Femur (tissue), 1 donor: ENCODE measurements around the gene PPP1R17.

Experiments
- DNase-seq: peaks from one replicate; pipeline ENCODE4 v3.0.0-alpha.2; 2017

Gene PPP1R17

DNA sequence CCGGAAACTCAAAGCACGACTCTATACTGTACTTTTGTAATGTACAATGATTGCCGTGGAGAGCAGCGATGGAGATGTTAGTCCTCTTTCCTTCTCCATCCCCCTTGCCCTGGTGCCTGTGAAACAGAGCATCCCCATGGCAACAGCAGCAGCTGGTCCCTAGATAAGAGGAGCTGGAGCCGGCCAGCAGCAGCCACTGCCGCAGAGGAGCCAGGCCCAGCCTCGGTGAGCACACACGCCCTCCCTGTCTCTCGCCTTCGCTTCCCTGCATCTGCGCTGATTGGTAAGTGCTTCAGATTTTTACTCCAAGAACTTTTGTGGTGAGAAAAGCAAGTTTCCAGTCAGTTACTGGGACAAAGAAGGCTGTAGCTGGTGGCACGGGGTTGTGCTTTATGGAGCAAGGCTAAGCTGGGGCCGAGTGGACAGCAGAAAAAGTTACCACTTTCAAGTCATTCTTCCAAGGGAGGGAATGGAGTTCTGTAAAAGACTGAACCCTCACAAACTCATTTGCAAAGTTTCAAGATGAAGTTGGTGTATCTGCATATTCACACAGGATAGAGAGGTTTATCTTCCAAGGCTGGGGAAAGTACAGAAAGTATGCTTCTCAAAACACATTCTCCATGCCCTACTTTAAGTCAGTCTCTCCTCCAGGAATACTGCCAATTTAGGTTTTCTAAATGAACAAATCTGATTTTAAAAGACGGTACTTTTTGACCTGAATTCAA, at the start of gene PPP1R17:
Gene PPP1R17, plus strand, starts transcription at position 192 of the 725 bp plus-strand sequence. CDS start 5,227 bp downstream, outside the sequence.
- DNase-seq, result no peak

GRCh38 chr7:31640381-31640780, 46.6 kb upstream of the PPP1R17 start:
- DNase-seq, result no peak

- no peak for DNase-seq
Measured at GRCh38 chr7:31642681-31643115, 44.3 kb upstream of the PPP1R17 start.

GRCh38 chr7:31646942-31647341, 40.1 kb upstream of the PPP1R17 start:
- DNase-seq, result no peak

DNA sequence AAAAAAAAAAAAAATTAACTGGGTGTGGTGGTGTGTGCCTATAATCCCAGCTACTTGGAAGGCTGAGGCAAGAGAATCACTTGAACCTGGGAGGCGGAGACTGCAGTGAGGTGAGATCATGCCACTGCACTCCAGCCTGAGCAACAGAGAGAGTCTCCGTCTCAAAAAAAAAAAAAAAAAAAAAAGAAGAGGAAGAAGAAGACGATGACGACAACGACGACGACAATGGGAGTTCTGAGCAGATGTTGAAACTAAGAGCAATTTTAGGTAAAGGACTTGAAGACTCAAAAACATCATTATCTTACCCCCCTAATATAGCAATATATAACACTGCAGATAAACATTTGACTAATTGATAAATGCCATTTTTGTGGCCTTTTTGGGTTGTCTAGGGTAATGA, 39.5 kb upstream of the PPP1R17 start:
- no peak for DNase-seq

DNA sequence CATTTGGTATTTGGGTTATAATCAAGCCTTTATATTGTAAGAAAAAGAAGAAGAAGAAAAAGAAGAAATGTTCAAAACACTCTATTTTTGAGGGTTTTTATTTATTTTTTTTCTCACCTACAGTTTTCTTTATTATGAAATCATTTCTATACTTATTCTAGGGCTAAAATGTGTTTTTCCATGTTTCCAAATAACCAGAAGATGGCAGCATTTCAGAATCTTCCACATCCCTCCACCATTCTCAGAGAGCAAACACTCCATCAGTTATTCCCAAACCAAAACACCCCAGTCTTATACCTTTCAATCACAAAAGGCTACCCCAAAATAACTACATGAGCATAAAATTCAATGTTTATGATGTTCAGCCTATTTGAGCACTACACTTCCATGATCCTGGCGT, 38.7 kb upstream of the PPP1R17 start:
- DNase-seq, result no peak

DNA sequence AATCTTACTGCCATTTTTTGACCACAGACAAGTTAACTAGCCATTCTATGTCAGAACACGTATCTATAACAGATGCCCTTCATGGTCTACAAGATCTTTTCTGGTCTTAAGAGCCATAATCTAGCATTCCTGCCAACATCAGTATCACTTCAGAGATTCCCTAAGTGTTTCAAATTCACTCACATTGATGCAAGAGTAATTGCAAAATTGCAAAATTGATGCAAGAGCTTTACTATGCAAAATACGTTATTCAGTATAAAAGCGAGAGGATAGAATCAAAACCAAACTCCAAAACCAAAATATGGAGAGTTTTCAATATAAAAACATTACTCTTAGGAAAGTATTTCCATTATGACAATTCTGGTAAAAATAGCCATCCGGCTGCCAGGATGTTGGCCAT, 38.1 kb upstream of the PPP1R17 start:
- DNase-seq, result no peak

DNA sequence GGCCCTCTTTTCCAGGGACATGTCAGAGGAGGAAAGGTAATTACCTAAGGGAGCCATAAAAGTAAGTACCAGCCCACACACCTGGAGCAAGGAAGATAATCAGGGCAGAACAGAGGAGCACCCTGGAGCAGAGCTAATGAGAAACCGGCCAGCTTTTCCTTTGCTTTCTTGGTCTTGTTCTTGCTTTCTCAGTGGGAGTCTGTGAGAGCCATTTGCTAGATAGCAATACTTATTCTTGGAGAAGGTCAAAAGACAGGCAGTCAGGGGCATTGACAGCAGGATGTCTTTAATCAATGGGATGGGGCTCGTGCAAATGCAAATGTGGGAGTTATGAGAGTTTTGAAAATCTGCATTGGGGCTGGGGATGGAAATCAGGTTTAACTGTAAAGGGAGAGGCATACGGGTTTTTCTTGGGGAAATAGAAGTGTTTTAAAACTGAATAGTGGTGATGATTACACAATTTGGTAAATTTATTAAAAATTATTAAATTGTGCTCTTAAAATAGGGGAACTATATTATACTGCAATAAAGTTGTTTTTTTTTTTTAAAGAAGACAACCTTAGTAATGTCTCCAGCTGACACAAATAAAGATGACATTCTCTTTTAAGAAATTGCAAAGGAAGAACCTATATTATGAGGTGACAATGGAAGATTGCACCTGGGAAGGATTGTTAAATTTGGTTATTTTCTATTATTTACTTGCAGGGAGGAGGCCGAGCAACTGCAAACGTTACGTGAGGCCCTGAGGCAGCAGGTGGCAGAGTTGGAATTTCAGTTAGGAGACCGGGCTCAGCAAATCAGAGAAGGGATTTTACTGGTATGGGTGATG, 35.6 kb upstream of the PPP1R17 start:
- no peak for DNase-seq

DNA sequence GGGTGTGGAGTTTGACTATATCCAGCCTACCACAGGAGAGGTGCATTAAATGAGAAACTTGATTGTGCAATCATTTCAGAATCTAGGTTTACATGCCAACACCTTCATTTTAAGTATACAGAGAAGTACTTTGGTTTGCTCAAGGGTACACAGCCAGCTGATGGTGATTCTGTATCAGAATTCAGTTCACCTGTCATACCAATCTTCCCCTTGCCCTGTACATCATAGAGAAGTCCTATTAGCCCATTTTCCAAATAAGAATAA, 35.0 kb upstream of the PPP1R17 start:
- no peak for DNase-seq

DNA sequence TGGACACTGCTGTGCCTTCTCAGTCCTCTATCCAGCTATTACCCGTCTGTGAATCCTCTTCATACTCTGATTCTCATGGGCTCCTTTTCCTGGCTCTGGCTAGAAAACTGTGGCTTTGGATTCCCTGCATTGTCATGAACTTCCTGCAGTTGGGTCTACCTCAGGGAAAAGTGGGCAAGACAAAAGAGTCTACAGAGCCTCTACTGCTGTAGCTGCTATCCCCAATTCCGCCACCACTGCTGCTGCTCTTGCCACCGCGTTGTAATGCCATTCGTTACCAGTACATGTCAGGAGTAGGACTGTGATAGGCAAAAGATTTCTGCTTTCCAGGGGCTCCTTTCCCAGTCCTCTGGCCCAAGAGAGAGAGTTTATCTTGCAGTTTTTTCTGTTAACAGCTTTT, 23.9 kb upstream of the PPP1R17 start:
- DNase-seq, result no peak

GRCh38 chr7:31664890-31665289, 22.1 kb upstream of the PPP1R17 start:
- DNase-seq, result no peak

DNA sequence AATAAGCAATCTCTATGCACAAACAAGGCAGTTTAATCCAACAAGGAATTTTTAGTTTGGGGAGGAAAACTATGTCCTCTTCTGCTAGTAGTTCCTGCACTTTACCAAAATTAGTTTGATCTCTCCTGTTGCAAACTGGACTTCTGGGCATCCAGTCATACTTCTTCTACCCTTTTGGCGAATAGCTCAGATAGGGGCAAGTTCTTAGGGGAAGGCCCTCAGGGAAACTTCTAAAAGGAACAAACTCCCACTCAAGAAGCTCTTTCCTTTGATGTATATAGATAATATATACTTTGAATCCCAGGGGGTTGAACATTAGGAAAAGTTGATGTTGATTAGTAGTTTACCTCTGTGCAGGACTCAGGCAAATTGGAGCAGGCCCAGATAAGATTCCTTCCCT, 21.5 kb upstream of the PPP1R17 start:
- DNase-seq, result no peak

DNA sequence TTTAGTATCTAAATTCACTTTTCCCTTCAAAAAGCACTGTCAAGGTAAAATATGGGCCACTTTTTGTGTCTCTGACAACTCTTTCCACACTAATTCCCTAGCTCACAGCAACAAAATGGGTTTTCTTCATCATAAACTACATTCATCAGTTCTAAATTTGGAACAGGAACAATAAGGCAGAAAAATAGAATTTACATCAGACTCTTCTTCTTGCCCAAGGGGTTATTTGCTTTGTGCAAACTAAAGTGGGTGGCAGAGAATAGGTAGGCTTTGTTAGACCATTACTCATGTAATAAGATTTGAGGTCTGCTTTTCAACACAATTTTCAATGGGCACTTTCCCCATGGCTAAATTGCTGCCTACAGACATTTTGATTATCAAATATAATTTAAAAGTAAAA, 17.6 kb upstream of the PPP1R17 start:
- no peak for DNase-seq

DNA sequence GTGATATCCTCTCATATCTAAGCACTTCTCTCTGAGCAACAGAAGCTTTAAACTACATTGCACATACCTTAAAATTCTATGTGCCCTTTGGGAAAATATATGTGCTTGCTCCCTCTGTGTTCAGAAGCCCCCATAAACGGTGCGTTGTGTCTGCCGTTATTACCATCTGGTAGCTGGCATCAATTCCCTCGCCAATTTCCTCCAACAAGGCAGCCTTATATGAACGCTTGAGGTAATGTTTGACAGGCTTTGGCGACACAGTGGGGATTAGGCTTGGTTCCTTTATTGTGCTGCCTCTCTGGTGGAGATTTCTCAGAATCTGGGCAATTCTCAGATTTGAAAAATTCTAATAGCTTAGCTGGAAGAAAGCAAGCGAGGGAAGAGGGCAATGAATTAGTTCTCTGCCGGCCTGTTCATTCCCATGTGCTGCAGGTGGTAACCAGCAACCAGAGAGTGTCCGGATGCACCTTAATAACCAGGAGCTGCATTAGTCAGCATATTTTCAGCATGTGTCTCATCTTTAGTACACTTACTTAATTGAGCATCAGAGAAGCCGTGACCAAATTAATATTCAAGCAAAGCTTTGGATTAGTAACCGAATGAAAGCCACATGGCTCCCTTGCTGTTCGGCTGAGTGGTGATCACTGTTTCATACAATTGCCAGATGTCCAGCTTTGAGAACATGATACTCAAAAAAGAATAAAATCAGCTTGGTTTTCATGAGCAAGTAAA, 7.3 kb upstream of the PPP1R17 start:
- DNase-seq, result no peak

DNA sequence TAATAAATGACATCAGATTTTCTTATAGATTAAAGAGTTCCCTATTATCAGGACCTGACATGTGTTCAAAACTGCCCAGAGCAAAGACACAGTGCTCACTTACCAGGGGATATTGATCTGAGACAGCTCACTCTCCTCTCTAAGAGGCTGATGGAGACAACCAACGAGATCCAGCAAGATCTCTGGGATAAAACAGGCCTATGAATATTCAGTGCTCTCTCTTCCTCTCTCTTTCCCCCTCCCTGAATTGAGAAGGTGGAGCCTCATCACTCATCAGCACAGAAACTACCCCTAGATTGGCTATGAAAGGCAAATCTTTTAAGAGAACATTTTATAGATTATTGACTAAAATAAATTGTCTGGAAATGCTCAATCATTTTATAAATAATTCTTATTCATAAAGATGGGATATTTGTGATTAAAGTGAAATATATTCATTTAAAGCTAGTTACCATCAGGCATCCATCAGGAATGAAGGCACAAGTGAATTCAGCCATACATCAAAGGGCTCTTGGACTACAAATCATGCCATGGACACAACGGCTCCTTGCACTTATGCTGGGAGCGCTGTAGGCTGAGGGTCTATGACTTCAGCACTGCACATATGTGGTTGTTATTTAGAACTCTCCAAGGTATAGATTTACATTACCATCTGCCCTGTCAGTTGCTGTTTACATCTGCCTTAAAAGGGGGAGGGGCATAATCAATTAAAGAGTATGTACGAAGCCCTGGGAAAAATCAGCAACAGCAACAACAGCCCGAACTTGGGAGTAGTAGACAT, 3.4 kb upstream of the PPP1R17 start:
- no peak for DNase-seq

DNA sequence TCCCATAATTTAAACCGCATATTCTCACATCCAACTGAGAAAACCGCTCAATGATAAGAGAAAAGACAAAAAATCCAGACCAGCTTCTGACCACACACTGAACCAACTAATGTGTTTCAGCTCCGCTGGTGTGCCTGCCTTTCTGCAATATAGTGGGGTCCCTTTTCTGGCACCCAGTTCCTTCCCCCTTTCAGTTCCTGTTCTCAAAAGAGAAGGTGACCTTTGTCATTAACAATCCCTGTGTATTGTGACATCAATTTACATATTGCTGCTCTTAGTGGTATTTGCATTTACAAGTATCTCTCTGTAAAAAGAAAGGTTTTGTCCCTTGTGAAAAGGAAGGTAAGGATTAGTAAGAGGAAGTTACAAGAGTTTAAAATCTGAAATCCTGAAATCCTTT, 1.4 kb downstream of the PPP1R17 start:
- no peak for DNase-seq

DNA sequence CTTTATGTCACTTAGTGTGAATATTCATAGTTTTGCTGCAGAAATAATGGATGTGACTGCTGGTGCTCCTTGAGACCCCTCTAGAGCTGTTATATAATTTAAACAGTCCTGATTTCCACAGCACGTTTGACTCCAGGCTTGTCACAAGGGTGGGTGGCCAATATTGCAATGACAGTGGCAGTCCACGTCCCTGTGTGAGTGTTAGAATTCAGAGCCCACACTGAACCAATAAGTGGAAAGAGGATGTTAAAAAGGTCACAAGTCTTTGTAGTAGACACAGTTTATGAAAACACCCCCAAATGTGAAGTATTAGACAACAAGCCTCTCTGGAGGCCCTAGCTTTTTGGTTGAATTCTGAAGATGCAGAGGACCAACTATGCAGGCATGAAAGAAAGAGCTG, 2.0 kb downstream of the PPP1R17 start:
- DNase-seq, result no peak

DNA sequence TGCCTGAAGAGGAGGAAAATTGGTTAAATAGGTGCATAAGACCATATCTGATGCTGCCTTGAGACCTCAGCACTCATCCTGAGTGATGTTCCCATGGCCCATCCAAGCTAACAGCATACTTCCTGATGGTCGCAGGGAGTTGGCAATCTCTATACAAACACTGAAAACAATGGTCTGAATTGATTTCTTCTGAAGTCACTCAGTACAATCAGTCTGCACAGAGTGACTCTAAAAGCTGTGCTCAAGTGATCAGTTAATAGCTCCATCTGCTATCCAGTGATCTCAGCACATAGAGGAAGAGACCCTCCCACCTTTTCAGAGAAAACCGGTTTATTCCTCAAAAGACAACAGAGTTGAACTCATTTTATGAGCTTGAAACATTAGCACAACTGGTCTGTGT, 3.9 kb downstream of the PPP1R17 start:
- DNase-seq, result no peak

- DNase-seq, result no peak
Measured at GRCh38 chr7:31692451-31692850, 5.4 kb downstream of the PPP1R17 start.

- no peak for DNase-seq
Measured at GRCh38 chr7:31692871-31693270, 5.9 kb downstream of the PPP1R17 start.

DNA sequence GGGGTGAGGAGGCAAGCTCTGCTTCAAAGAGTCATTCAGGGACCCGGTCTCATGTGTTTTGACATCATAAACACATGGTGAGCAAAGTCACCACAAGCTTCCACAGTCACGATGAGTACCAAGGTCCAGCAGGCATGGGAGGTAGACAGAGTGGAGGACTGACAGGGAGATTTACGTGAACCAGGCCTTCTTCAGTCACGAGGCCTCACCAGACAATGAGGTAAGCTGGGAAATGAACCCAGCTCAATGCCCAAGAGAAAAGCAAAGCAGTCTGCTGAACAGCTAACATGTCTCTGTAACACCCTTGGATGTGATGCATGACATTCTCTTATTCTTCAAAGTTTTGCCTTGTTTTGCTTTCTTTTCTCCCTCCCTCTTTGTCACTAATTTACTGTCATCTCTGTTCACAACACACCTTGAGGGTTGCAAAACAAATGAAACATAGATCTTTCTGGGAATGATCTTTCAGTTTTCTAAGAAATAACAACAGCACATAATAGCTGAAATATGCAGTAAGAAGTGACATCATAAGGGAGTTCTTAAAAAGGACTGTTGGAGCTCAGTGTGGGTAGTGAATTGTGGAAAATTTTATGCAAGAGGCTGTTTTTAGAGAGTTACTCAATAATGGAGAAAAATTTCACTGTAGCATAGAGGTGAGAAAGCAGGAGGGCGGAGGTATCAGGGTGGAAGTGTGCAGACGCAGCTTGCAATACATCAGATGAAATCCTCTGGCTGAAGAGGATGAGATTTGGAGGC, 9.0 kb downstream of the PPP1R17 start:
- peak; percentile 26 for DNase-seq

GRCh38 chr7:31699050-31699449, 12.0 kb downstream of the PPP1R17 start:
- no peak for DNase-seq
